ENCODE measurements around the gene COL24A1.

- TF ChIP-seq EZH2 (IDR thresholded peaks at IDR 0.05; ENCODE audit: insufficient read depth, poor library complexity, severe bottlenecking) (no peak), EZH2phosphoT487 (IDR thresholded peaks at IDR 0.05; ENCODE audit: insufficient read depth, low read depth) (no peak)
Measured at GRCh38 chr1:86052948-86053698, 103.4 kb downstream of the COL24A1 start.
